Keratinocyte (primary cell): ENCODE data around the gene EPHA2.

Experiments used
- CTCF ChIP-seq, 3 experiments: IDR thresholded peaks in 1 of 3; conservative IDR thresholded peaks in 1 of 3; optimal IDR thresholded peaks in 1 of 3; 2 replicates in 2 of 3; 3 replicates in 1 of 3; pipeline versions ENCODE3 to v1.5.1; 2011; ENCODE audit warnings: low read length in 3 of 3, mild to moderate bottlenecking in 3 of 3, moderate library complexity in 2 of 3, control low read depth in 1 of 3, inconsistent platforms in 1 of 3; ENCODE audit not compliant: insufficient read depth in 2 of 3; ENCODE audit errors: extremely low read depth in 1 of 3
- EZH2 ChIP-seq: IDR thresholded peaks from one replicate; pipeline ENCODE4 v1.6.1; 2012; ENCODE audit warnings: inconsistent platforms, mild to moderate bottlenecking, low read length, moderate library complexity

- no peak for TF ChIP-seq CTCF (optimal IDR thresholded peaks at IDR 0.05 in 1 of 3, IDR thresholded peaks at IDR 0.05 in 1 of 3, conservative IDR thresholded peaks at IDR 0.05 in 1 of 3; ENCODE audit: extremely low read depth in 1 of 3, insufficient read depth in 2 of 3, low read length in 3 of 3)
- TF ChIP-seq EZH2, result no peak
Measured at GRCh38 chr1:16174886-16175598, 19.2 kb upstream of the EPHA2 start.
